Stimulated activated CD4-positive, alpha-beta T cell treated with anti-CD3 and anti-CD28 coated beads, Interleukin-15, amount 100 ng/mL, for 24 hours (primary cell): ENCODE measurements around the gene CEMP1.
A peak's percentile ranks its signal among the peaks of the same experiment; 100 is the strongest.

Experiments used
- DNase-seq: peaks from one replicate; pipeline ENCODE4 v3.0.0-alpha.2; 2020

Gene CEMP1

GRCh38 chr16:2500430-2500917, 30.7 kb downstream of the CEMP1 start:
- DNase-seq, result no peak

GRCh38 chr16:2499890-2500429, 31.2 kb downstream of the CEMP1 start:
- no peak for DNase-seq

- no peak for DNase-seq
Observed at GRCh38 chr16:2499454-2499853, 31.8 kb downstream of the CEMP1 start.

- no peak for DNase-seq
Observed at GRCh38 chr16:2498531-2499253, 32.5 kb downstream of the CEMP1 start.

GRCh38 chr16:2497695-2498484, 33.3 kb downstream of the CEMP1 start:
- no peak for DNase-seq

GRCh38 chr16:2497116-2497630, 34.0 kb downstream of the CEMP1 start:
- DNase-seq, result no peak

GRCh38 chr16:2496223-2497115, 34.7 kb downstream of the CEMP1 start:
- no peak for DNase-seq

- no peak for DNase-seq
Observed at GRCh38 chr16:2495041-2495440, 36.2 kb downstream of the CEMP1 start.

- no peak for DNase-seq
Observed at GRCh38 chr16:2494616-2495015, 36.6 kb downstream of the CEMP1 start.

- no peak for DNase-seq
Observed at GRCh38 chr16:2493605-2494004, 37.6 kb downstream of the CEMP1 start.

- DNase-seq, result no peak
Observed at GRCh38 chr16:2492292-2492691, 38.9 kb downstream of the CEMP1 start.

- DNase-seq, result no peak
Observed at GRCh38 chr16:2490190-2491105, 40.8 kb downstream of the CEMP1 start.

GRCh38 chr16:2489581-2489980, 41.6 kb downstream of the CEMP1 start:
- DNase-seq, result no peak

GRCh38 chr16:2487903-2488531, 43.2 kb downstream of the CEMP1 start:
- no peak for DNase-seq

- no peak for DNase-seq
Observed at GRCh38 chr16:2487517-2487842, 43.7 kb downstream of the CEMP1 start.

GRCh38 chr16:2486645-2487516, 44.3 kb downstream of the CEMP1 start:
- DNase-seq, result peak; percentile 78

GRCh38 chr16:2485811-2486507, 45.2 kb downstream of the CEMP1 start:
- DNase-seq, result no peak

- no peak for DNase-seq
Observed at GRCh38 chr16:2484898-2485508, 46.2 kb downstream of the CEMP1 start.
